Left lung (tissue), 10 donors: ENCODE measurements around the gene USP17L15. TPM values are rescaled to one million over a fixed set of nuclear protein-coding genes. Genes with fewer than 3 reads are reported as not detected.
A peak's percentile ranks its signal among the peaks of the same experiment; 100 is the strongest.
"Not testable (repeated sequence)": the region's sequence is repeated elsewhere in the genome, so short reads cannot be mapped to it uniquely, and the experiment has no call there.

Experiments
- ATAC-seq: fragments of 200-7000 bp; cut with Tn5 transposase; one replicate; pipeline ENCODE4 v1.9.1; 2020; ENCODE audit warnings: moderate library complexity
- DNase-seq, 4 donors: peaks; one replicate each; pipeline ENCODE4 v3.0.0-alpha.2; 2013 to 2020
- H3K27ac ChIP-seq, 2 donors: fragments of 200-600 bp; sonication (generic) in 1 of 2; one replicate each; pipeline versions ENCODE4 v1.5.0 to v1.8.0; 2020 to 2021
- H3K27me3 ChIP-seq, 2 donors: fragments of 200-600 bp; sonication (generic) in 1 of 2; one replicate each; pipeline versions ENCODE4 v1.5.0 to v1.8.0; 2020 to 2021
- H3K36me3 ChIP-seq, 2 donors: fragments of 200-600 bp; sonication (generic) in 1 of 2; one replicate each; pipeline versions ENCODE4 v1.5.0 to v1.8.0; 2020 to 2021
- H3K4me1 ChIP-seq, 2 donors: fragments of 200-600 bp; one replicate each; pipeline ENCODE4 v1.8.0; 2021
- H3K4me3 ChIP-seq, 2 donors: fragments of 200-600 bp; sonication (generic) in 1 of 2; one replicate each; pipeline versions ENCODE4 v1.5.0 to v1.8.0; 2020 to 2021; ENCODE audit warnings: mild to moderate bottlenecking in 1 of 2
- H3K9me3 ChIP-seq, 2 donors: fragments of 200-600 bp; sonication (generic) in 1 of 2; one replicate each; pipeline versions ENCODE4 v1.5.0 to v1.8.0; 2020 to 2021
- intact Hi-C, 2 donors: fragments of 100-400 bp; cut with DNase I; formaldehyde crosslinking; loops; one replicate each; pipeline versions ENCODE4 v1.11.2 to v1.14.2; 2022
- polyA plus RNA-seq, 6 donors: library from polyadenylated mRNA; unstranded; fragments of 120-200 nt; gene quantifications; one replicate each; pipeline ENCODE4 v1.2.1, GENCODE V29; 2013; ENCODE audit not compliant: insufficient read length in 6 of 6
- total RNA-seq, 2 donors: library from RNA; stranded (reverse); fragmentation: NEBNext Ultra II Directional; extraction: Animal tissue kit (Norgen Biotek cat#: 25700); gene quantifications; one replicate each; pipeline ENCODE4 v1.2.1, GENCODE V29; 2021
- donor health status: DM: no; HTN: yes; CAD: no.
- donor health status: DM: no; HTN: no; CAD: no.

The USP17L15 gene
- total and polyA plus RNA-seq, 8 donors: not detected

DNA sequence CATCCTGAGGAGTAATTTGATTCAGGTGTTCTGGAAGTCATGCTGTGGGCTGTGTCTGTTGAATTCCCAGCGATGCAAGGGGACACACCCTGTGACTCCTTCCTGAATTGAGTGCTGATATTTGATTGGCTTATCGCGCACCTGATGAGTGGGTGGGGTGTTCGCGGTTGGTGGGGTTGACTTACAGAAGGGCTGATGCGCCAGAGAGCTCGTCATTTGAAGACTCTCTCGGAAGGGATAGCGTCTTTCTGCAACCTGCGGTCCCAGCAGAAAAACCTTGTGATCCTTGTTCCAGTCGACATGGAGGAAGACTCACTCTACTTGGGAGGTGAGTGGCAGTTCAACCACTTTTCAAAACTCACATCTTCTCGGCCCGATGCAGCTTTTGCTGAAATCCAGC lies 28.4 kb downstream of the USP17L15 start, which contains the start of gene USP17L21:
USP17L21 (plus strand) TSS at position 301 of the 400 bp plus-strand sequence; CDS start at position 301, 0 bp downstream.
- H3K9me3 ChIP-seq, H3K4me1 ChIP-seq, H3K27ac ChIP-seq, H3K36me3 ChIP-seq, H3K27me3 ChIP-seq, intact Hi-C loops, DNase-seq, H3K4me3 ChIP-seq, ATAC-seq: not testable (repeated sequence)

DNA sequence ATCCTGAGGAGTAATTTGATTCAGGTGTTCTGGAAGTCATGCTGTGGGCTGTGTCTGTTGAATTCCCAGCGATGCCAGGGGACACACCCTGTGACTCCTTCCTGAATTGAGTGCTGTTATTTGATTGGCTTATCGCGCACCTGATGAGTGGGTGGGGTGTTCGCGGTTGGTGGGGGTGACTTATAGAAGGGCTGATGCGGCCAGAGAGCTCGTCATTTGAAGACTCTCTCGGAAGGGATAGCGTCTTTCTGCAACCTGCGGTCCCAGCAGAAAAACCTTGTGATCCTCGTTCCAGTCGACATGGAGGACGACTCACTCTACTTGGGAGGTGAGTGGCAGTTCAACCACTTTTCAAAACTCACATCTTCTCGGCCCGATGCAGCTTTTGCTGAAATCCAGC lies 33.1 kb downstream of the USP17L15 start, which contains the start of gene USP17L22:
USP17L22 (plus strand) TSS at position 301 of the 400 bp plus-strand sequence; CDS start at position 301, 0 bp downstream.
- H3K36me3 ChIP-seq, H3K27ac ChIP-seq, intact Hi-C loops: not testable (repeated sequence)

DNA sequence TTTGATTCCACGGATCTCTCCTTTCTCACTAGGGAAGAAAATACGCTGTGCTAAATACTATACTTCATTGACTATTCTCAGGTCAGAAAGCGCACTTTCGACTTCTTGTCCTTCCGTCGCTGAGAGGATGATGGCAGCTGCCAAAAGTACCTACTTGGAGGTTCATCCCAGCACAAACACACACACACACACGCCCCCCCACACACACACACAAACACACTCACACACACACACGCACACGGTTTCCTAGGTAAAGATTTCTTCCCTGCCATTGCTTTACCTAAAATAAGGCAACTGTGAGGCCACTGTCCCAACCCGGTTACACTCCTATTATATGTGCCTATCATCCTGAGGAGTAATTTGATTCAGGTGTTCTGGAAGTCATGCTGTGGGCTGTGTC lies 37.5 kb downstream of the USP17L15 start:
- intact Hi-C loops, H3K9me3 ChIP-seq, H3K36me3 ChIP-seq, H3K4me3 ChIP-seq, H3K4me1 ChIP-seq, ATAC-seq, H3K27ac ChIP-seq, H3K27me3 ChIP-seq: not testable (repeated sequence)
- DNase-seq: peak in 2 of 4 donors; percentile 36 to 91

More for the DNA sequence above, 33.1 kb downstream of the USP17L15 start, which contains the start of gene USP17L22:
- DNase-seq, H3K9me3 ChIP-seq, H3K4me1 ChIP-seq, H3K27me3 ChIP-seq, ATAC-seq, H3K4me3 ChIP-seq: not testable (repeated sequence)

Other genes starting within 250 kb of the USP17L15 start
- not detected for gene FAM90A26, start 64.0 kb upstream of the USP17L15 start, total RNA-seq
- under 1 TPM; 0.08 to 0.23 (median 0.14) TPM for gene FAM90A26, start 64.0 kb upstream of the USP17L15 start, polyA plus RNA-seq
- not detected for gene USP17L10, start 23.7 kb upstream of the USP17L15 start, total RNA-seq
- not detected for gene USP17L10, start 23.7 kb upstream of the USP17L15 start, polyA plus RNA-seq
- gene USP17L11, start 19.0 kb upstream of the USP17L15 start, total RNA-seq: not detected
- gene USP17L11, start 19.0 kb upstream of the USP17L15 start, polyA plus RNA-seq: not detected
- not detected for gene USP17L12, start 14.2 kb upstream of the USP17L15 start, total RNA-seq
- not detected for gene USP17L12, start 14.2 kb upstream of the USP17L15 start, polyA plus RNA-seq
- gene USP17L13, start 9.5 kb upstream of the USP17L15 start, total RNA-seq: not detected
- not detected for gene USP17L13, start 9.5 kb upstream of the USP17L15 start, polyA plus RNA-seq
- gene USP17L17, start 9.5 kb downstream of the USP17L15 start, total RNA-seq: not detected
- gene USP17L17, start 9.5 kb downstream of the USP17L15 start, polyA plus RNA-seq: not detected
- not detected for gene USP17L18, start 14.2 kb downstream of the USP17L15 start, total RNA-seq
- gene USP17L18, start 14.2 kb downstream of the USP17L15 start, polyA plus RNA-seq: not detected
- gene USP17L19, start 19.0 kb downstream of the USP17L15 start, total RNA-seq: not detected
- gene USP17L19, start 19.0 kb downstream of the USP17L15 start, polyA plus RNA-seq: not detected
- not detected for gene USP17L20, start 23.7 kb downstream of the USP17L15 start, total RNA-seq
- not detected for gene USP17L20, start 23.7 kb downstream of the USP17L15 start, polyA plus RNA-seq
- gene USP17L21, start 28.5 kb downstream of the USP17L15 start, total RNA-seq: not detected
- gene USP17L21, start 28.5 kb downstream of the USP17L15 start, polyA plus RNA-seq: not detected
- not detected for gene USP17L22, start 33.2 kb downstream of the USP17L15 start, total RNA-seq
- not detected for gene USP17L22, start 33.2 kb downstream of the USP17L15 start, polyA plus RNA-seq
- gene USP17L24, start 90.8 kb downstream of the USP17L15 start, total RNA-seq: not detected
- not detected for gene USP17L24, start 90.8 kb downstream of the USP17L15 start, polyA plus RNA-seq
- gene USP17L25, start 95.5 kb downstream of the USP17L15 start, total RNA-seq: not detected
- gene USP17L25, start 95.5 kb downstream of the USP17L15 start, polyA plus RNA-seq: not detected
- not detected for gene USP17L26, start 100.3 kb downstream of the USP17L15 start, total RNA-seq
- gene USP17L26, start 100.3 kb downstream of the USP17L15 start, polyA plus RNA-seq: not detected
- not detected for gene USP17L5, start 105.0 kb downstream of the USP17L15 start, total RNA-seq
- gene USP17L5, start 105.0 kb downstream of the USP17L15 start, polyA plus RNA-seq: not detected
- gene USP17L27, start 109.8 kb downstream of the USP17L15 start, total RNA-seq: not detected
- not detected for gene USP17L27, start 109.8 kb downstream of the USP17L15 start, polyA plus RNA-seq
- gene USP17L28, start 114.5 kb downstream of the USP17L15 start, total RNA-seq: not detected
- not detected for gene USP17L28, start 114.5 kb downstream of the USP17L15 start, polyA plus RNA-seq
- not detected for gene USP17L29, start 119.3 kb downstream of the USP17L15 start, total RNA-seq
- gene USP17L29, start 119.3 kb downstream of the USP17L15 start, polyA plus RNA-seq: not detected
- gene USP17L30, start 128.7 kb downstream of the USP17L15 start, total RNA-seq: not detected
- gene USP17L30, start 128.7 kb downstream of the USP17L15 start, polyA plus RNA-seq: not detected
- gene DEFB131A, start 210.0 kb downstream of the USP17L15 start, total RNA-seq: not detected
- not detected for gene DEFB131A, start 210.0 kb downstream of the USP17L15 start, polyA plus RNA-seq